IMR-90 (cell line): ENCODE measurements around the gene NENF. TPM values are rescaled to one million over a fixed set of nuclear protein-coding genes. Genes with fewer than 3 reads are reported as not detected.

Source experiments
- ATAC-seq: fragments of 200-7000 bp; cut with Tn5 transposase; 2 replicates; pipeline ENCODE4 v1.9.1; 2020; ENCODE audit warnings: low read depth, mild to moderate bottlenecking, moderate library complexity
- BruUV-seq: library from RNA; stranded (reverse); fragments of 400-500 nt; replicated peaks from 2 replicates; lab custom pipeline; 2021; lab: Mats Ljungman, UMichigan
- CTCF ChIA-PET: fragments of 300-600 bp; formaldehyde crosslinking; extraction: SDS; loops from one replicate; lab custom pipeline; 2021; ENCODE audit warnings: antibody characterized with exemption; lab: Yijun Ruan, JAX
- POLR2A ChIA-PET: fragments of 300-600 bp; sonication (Branson Sonifier 250); formaldehyde crosslinking; loops from one replicate; lab custom pipeline; 2022; ENCODE audit warnings: antibody characterized with exemption; ENCODE audit not compliant: unreplicated experiment; lab: Charles Lee
- DNase-seq: peaks from one replicate; pipeline ENCODE4 v3.0.0; 2013
- H2AFZ ChIP-seq: replicated peaks from 2 replicates; pipeline ENCODE3; 2013; ENCODE audit warnings: low read length, mild to moderate bottlenecking; ENCODE audit not compliant: poor library complexity
- H2AK5ac ChIP-seq: 2 replicates; pipeline ENCODE4 v1.6.1; 2013; ENCODE audit warnings: low read depth, low read length, inconsistent platforms
- H2AK9ac ChIP-seq: replicated peaks from 2 replicates; pipeline ENCODE3; 2013; ENCODE audit warnings: mild to moderate bottlenecking, low read depth, low read length, moderate library complexity; ENCODE audit not compliant: poor library complexity
- H2BK120ac ChIP-seq: 2 replicates; pipeline ENCODE4 v1.6.1; 2013; ENCODE audit warnings: low read depth, low read length, inconsistent platforms
- H2BK15ac ChIP-seq: 3 replicates; pipeline ENCODE4 v1.6.1; 2013; ENCODE audit warnings: low read depth, low read length, inconsistent platforms
- H2BK20ac ChIP-seq: 2 replicates; pipeline ENCODE4 v1.6.1; 2013; ENCODE audit warnings: low read depth, mild to moderate bottlenecking, inconsistent platforms, low read length, moderate library complexity
- H2BK5ac ChIP-seq: 2 replicates; pipeline ENCODE4 v1.6.1; 2013; ENCODE audit warnings: mild to moderate bottlenecking, low read depth, low read length, inconsistent platforms; ENCODE audit not compliant: poor library complexity, severe bottlenecking
- H3K14ac ChIP-seq: replicated peaks from 2 replicates; pipeline ENCODE4 v1.6.1; 2013; ENCODE audit warnings: low read depth, low read length, inconsistent platforms
- H3K18ac ChIP-seq: 2 replicates; pipeline ENCODE4 v1.6.1; 2013; ENCODE audit warnings: low read depth, low read length, control low read depth
- H3K23ac ChIP-seq: 2 replicates; pipeline ENCODE4 v1.6.1; 2013; ENCODE audit warnings: low read depth, low read length, inconsistent platforms
- H3K27ac ChIP-seq: 2 replicates; pipeline ENCODE4 v1.5.1; 2013; ENCODE audit warnings: mild to moderate bottlenecking, control low read depth, low read length; ENCODE audit not compliant: insufficient read depth
- H3K27me3 ChIP-seq: 2 replicates; pipeline ENCODE4 v1.6.1; 2013; ENCODE audit warnings: low read length; ENCODE audit not compliant: control insufficient read depth, insufficient read depth
- H3K36me3 ChIP-seq: 2 replicates; pipeline ENCODE4 v1.6.1; 2013; ENCODE audit warnings: low read length, mixed read lengths; ENCODE audit not compliant: control insufficient read depth, insufficient read depth
- H3K4ac ChIP-seq: 2 replicates; pipeline ENCODE4 v1.6.1; 2013; ENCODE audit warnings: low read depth, low read length, inconsistent platforms
- H3K4me1 ChIP-seq: 2 replicates; pipeline ENCODE4 v1.6.1; 2013; ENCODE audit warnings: low read length, mixed read lengths; ENCODE audit not compliant: control insufficient read depth, insufficient read depth
- H3K4me2 ChIP-seq: 2 replicates; pipeline ENCODE4 v1.6.1; 2013; ENCODE audit warnings: low read depth, mild to moderate bottlenecking, control low read depth, low read length, moderate library complexity
- H3K4me3 ChIP-seq: 2 replicates; pipeline ENCODE4 v1.5.1; 2013; ENCODE audit warnings: low read depth, mild to moderate bottlenecking, control low read depth, low read length, moderate library complexity; ENCODE audit not compliant: insufficient read depth
- H3K56ac ChIP-seq: 2 replicates; pipeline ENCODE4 v1.6.1; 2013; ENCODE audit warnings: low read length, inconsistent platforms; ENCODE audit not compliant: insufficient read depth; ENCODE audit errors: extremely low read depth
- H3K79me1 ChIP-seq, 2 experiments: 2 replicates each; pipeline ENCODE4 v1.6.1; 2013; ENCODE audit warnings: low read length in 2 of 2, inconsistent platforms in 1 of 2, low read depth in 1 of 2
- H3K9ac ChIP-seq: 2 replicates; pipeline ENCODE4 v1.6.1; 2013; ENCODE audit warnings: low read depth, low read length, control low read depth
- H3K9me1 ChIP-seq: 2 replicates; pipeline ENCODE4 v1.6.1; 2013; ENCODE audit warnings: low read length, inconsistent platforms; ENCODE audit not compliant: insufficient read depth
- H3K9me3 ChIP-seq: 2 replicates; pipeline ENCODE4 v1.6.1; 2013; ENCODE audit warnings: low read length; ENCODE audit not compliant: control insufficient read depth, insufficient read depth
- H4K20me1 ChIP-seq: 2 replicates; pipeline ENCODE4 v1.6.1; 2013; ENCODE audit warnings: low read length, inconsistent platforms; ENCODE audit not compliant: insufficient read depth
- H4K5ac ChIP-seq: 2 replicates; pipeline ENCODE4 v1.6.1; 2013; ENCODE audit warnings: mild to moderate bottlenecking, low read depth, low read length, control low read depth
- H4K8ac ChIP-seq, 2 experiments: 2 replicates each; pipeline ENCODE4 v1.6.1; 2013; ENCODE audit warnings: low read depth in 2 of 2, low read length in 2 of 2, control low read depth in 1 of 2, inconsistent platforms in 1 of 2
- H4K91ac ChIP-seq: 2 replicates; pipeline ENCODE4 v1.6.1; 2013; ENCODE audit warnings: low read depth, low read length, inconsistent platforms; ENCODE audit not compliant: insufficient read depth
- BHLHE40 ChIP-seq: fragments of 150-350 bp; IDR thresholded peaks from 2 replicates; pipeline ENCODE4 v1.6.1; 2016; ENCODE audit warnings: mild to moderate bottlenecking, low read depth, low read length
- CHD1 ChIP-seq: IDR thresholded peaks from 2 replicates; pipeline ENCODE4 v1.6.1; 2012; ENCODE audit warnings: low read depth, low read length, improper control_type of control experiment
- ELK1 ChIP-seq: fragments of 150-350 bp; IDR thresholded peaks from 2 replicates; pipeline ENCODE4 v1.6.1; 2016; ENCODE audit warnings: low read depth, mild to moderate bottlenecking, low read length, moderate library complexity, borderline replicate concordance
- FOS ChIP-seq: fragments of 150-350 bp; IDR thresholded peaks from 2 replicates; pipeline ENCODE4 v1.6.1; 2016; ENCODE audit warnings: low read depth, low read length
- MAZ ChIP-seq: IDR thresholded peaks from 2 replicates; pipeline ENCODE4 v1.6.1; 2012; ENCODE audit warnings: low read depth, mild to moderate bottlenecking, low read length, improper control_type of control experiment, moderate library complexity, borderline replicate concordance
- MXI1 ChIP-seq: IDR thresholded peaks from 2 replicates; pipeline ENCODE4 v1.6.1; 2012; ENCODE audit warnings: low read depth, mild to moderate bottlenecking, low read length, moderate library complexity, borderline replicate concordance
- NFE2L2 ChIP-seq: fragments of 150-350 bp; IDR thresholded peaks from 2 replicates; pipeline ENCODE4 v1.6.1; 2016; ENCODE audit warnings: low read depth, mild to moderate bottlenecking, low read length
- POLR2A ChIP-seq: IDR thresholded peaks from 2 replicates; pipeline ENCODE4 v1.6.1; 2012; ENCODE audit warnings: mild to moderate bottlenecking, low read depth, low read length
- RAD21 ChIP-seq: IDR thresholded peaks from 2 replicates; pipeline ENCODE4 v1.6.1; 2012; ENCODE audit warnings: low read length, improper control_type of control experiment
- RCOR1 ChIP-seq: IDR thresholded peaks from 2 replicates; pipeline ENCODE4 v1.6.1; 2012; ENCODE audit warnings: mild to moderate bottlenecking, low read length, improper control_type of control experiment; ENCODE audit not compliant: insufficient replicate concordance
- SMC3 ChIP-seq: fragments of 150-350 bp; IDR thresholded peaks from 2 replicates; pipeline ENCODE4 v1.6.1; 2016; ENCODE audit warnings: low read depth, mild to moderate bottlenecking, antibody characterized with exemption, low read length, moderate library complexity
- USF2 ChIP-seq: fragments of 150-350 bp; IDR thresholded peaks from 2 replicates; pipeline ENCODE4 v1.6.1; 2017; ENCODE audit warnings: mild to moderate bottlenecking, antibody characterized with exemption, low read length, low read depth
- WGBS, 2 experiments: methylation state at CpG; one replicate each; pipeline versions ENCODE4 v1.1.5 to v1.1.7; 2013; ENCODE audit warnings: missing lambda C conversion rate in 2 of 2; ENCODE audit not compliant: insufficient read length in 1 of 2; ENCODE audit errors: extremely low coverage in 2 of 2; 5-methylcytosine and 5-hydroxymethylcytosine counted together
- dilution Hi-C: fragments of 300-500 bp; cut with HindIII; formaldehyde crosslinking; loops from one replicate; pipeline ENCODE4 v1.14.3; 2018; ENCODE audit warnings: low sequenced_read_pairs; ENCODE audit not compliant: unreplicated experiment
- in situ Hi-C: fragments of 300-500 bp; cut with MboI; formaldehyde crosslinking; loops from 3 replicates; pipeline ENCODE4 v1.14.3; 2019; ENCODE audit warnings: low sequenced_read_pairs, inconsistent platforms, mixed read lengths
- intact Hi-C: fragments of 100-400 bp; cut with micrococcal nuclease; formaldehyde crosslinking; loops from 2 replicates; pipeline ENCODE4 v1.10.0; 2022
- polyA plus RNA-seq, 3 experiments: library from polyadenylated mRNA; depleted of rRNA; stranded (reverse); fragments of >200 nt; gene quantifications; 2 replicates each; pipeline ENCODE4 v1.2.3, GENCODE V29; 2012; ENCODE audit warnings: low replicate concordance in 1 of 3
- total RNA-seq: library from RNA; depleted of rRNA; stranded (reverse); fragments of >200 nt; gene quantifications from 2 replicates; pipeline ENCODE4 v1.2.3, GENCODE V29; 2012
- TF ChIP-seq, protein P1 (sequence below): conservative IDR thresholded peaks from 2 replicates; pipeline ENCODE4 v1.5.1; 2012; ENCODE audit warnings: mild to moderate bottlenecking, low read depth, low read length, improper control_type of control experiment

The NENF gene
- total and polyA plus RNA-seq, 2 of the 4 experiments (the other 2 are of a cell fraction) = 16.0 to 40.4 TPM

- TF ChIP-seq FOS = no peak
- TF ChIP-seq MXI1 = no peak
- no peak for TF ChIP-seq POLR2A
- no peak for TF ChIP-seq RCOR1
- no peak for TF ChIP-seq SMC3
- no peak for TF ChIP-seq RAD21
These were observed 26.1 kb downstream of the NENF start (continued) for GRCh38 chr1:212458817-212459216.

- H3K9me1 ChIP-seq = no peaks in the 10 kb centered on the region; the same call in 1 of the 2 replicates
- ATAC-seq (no peak), DNase-seq (no peak)
- no TSS peak for BruUV-seq
- dilution Hi-C loops = no loop called here
- WGBS, 2 experiments = no CpG with 5 or more reads among the region's 5 CpGs
- H2AK9ac ChIP-seq = no peak overlapping the region
- H2BK20ac ChIP-seq = no peak overlapping the region
- H2AK5ac ChIP-seq = no peak overlapping the region
- no peak overlapping the region for H4K8ac ChIP-seq
- POLR2A ChIA-PET = interaction anchor here (0.5 kb wide), 1 partner anchor 37 kb away, joined by 3 read pairs; no protein-coding TSS in a partner anchor
- no peak overlapping the region for H2BK15ac ChIP-seq
- H3K79me1 ChIP-seq = no peaks in the 10 kb centered on the region
- no peak overlapping the region for H3K4me3 ChIP-seq
- peaks cover 9% of the 10 kb centered on the region; the same call in 1 of the 2 replicates for H3K27me3 ChIP-seq
- H3K36me3 ChIP-seq = no peaks in the 10 kb centered on the region
- H2BK5ac ChIP-seq = no peak overlapping the region
- H3K56ac ChIP-seq = no peak overlapping the region
- no peak overlapping the region for H2AFZ ChIP-seq
- peaks cover 8% of the 10 kb centered on the region; the same call in 1 of the 2 replicates for H3K9me3 ChIP-seq
- no peak overlapping the region for H3K23ac ChIP-seq
- no peak overlapping the region for H4K5ac ChIP-seq
- H4K20me1 ChIP-seq = no peaks in the 10 kb centered on the region
- no peak overlapping the region for H3K18ac ChIP-seq
- intact Hi-C loops = loop anchor here (5.0 kb wide), 2 partner anchors 762 to 777 kb away; no protein-coding TSS in a partner anchor
- H4K91ac ChIP-seq = no peak overlapping the region
- no peaks in the 10 kb centered on the region for H3K4me1 ChIP-seq
- H2BK120ac ChIP-seq = no peak overlapping the region
- H3K4me2 ChIP-seq = no peak overlapping the region
- H3K4ac ChIP-seq = no peak overlapping the region
- in situ Hi-C loops = loop anchor here (5.0 to 10.0 kb wide), 3 partner anchors 165 to 775 kb away; no protein-coding TSS in a partner anchor
- no peak overlapping the region for H3K14ac ChIP-seq
- H3K9ac ChIP-seq = no peak overlapping the region
- CTCF ChIA-PET = interaction anchor here (2.0 kb wide), 1 partner anchor 10 kb away, joined by 6 read pairs; no protein-coding TSS in a partner anchor
- no peak overlapping the region for H3K27ac ChIP-seq
- TF ChIP-seq CHD1 (no peak), MAZ (no peak), MXI1 (no peak), USF2 (no peak), NFE2L2 (no peak), POLR2A (no peak), BHLHE40 (no peak), RCOR1 (no peak), ELK1 (no peak)
- TF ChIP-seq, protein P1, sequence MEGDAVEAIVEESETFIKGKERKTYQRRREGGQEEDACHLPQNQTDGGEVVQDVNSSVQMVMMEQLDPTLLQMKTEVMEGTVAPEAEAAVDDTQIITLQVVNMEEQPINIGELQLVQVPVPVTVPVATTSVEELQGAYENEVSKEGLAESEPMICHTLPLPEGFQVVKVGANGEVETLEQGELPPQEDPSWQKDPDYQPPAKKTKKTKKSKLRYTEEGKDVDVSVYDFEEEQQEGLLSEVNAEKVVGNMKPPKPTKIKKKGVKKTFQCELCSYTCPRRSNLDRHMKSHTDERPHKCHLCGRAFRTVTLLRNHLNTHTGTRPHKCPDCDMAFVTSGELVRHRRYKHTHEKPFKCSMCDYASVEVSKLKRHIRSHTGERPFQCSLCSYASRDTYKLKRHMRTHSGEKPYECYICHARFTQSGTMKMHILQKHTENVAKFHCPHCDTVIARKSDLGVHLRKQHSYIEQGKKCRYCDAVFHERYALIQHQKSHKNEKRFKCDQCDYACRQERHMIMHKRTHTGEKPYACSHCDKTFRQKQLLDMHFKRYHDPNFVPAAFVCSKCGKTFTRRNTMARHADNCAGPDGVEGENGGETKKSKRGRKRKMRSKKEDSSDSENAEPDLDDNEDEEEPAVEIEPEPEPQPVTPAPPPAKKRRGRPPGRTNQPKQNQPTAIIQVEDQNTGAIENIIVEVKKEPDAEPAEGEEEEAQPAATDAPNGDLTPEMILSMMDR = no peak
These were observed 26.9 kb downstream of the NENF start for GRCh38 chr1:212459656-212460055.
